Measurements from ENCODE around the gene LMX1A.

- TF ChIP-seq RAD21 (conservative IDR thresholded peaks at IDR 0.05), result no peak
- no peak for TF ChIP-seq POLR2AphosphoS5 (IDR thresholded peaks at IDR 0.05)
- TF ChIP-seq CTCF (IDR thresholded peaks at IDR 0.05; ENCODE audit: poor library complexity, severe bottlenecking), result no peak
Measured at GRCh38 chr1:165224504-165224903, 132.0 kb downstream of the LMX1A start.

All from neural cell (in vitro differentiated cells).